Measurements from ENCODE around the gene KDM7A.

The KDM7A gene

DNA sequence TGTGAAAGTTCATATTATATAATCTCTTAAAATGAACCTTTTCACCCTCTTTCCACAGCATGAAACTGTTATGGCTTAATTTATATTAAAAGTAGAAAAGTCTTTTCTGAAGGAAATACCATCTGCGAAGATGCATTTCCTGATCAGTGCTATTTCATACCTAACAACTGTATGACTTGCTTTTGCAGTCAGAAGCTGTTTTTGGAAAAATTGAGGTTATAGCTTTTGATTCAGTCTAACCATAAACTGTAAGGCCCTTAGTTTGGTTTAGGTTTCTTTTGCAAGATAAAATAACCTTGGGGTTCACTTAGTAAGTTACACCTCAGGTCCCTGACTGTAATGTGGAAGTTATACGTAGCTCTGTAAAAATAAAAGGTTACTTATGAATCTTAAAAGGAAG lies 91.3 kb downstream of the KDM7A start:
- no peak for DNase-seq (ENCODE audit: low read depth)
- no peak overlapping the region for H3K4me3 ChIP-seq (ENCODE audit: low read length)
- TF ChIP-seq, protein P1, sequence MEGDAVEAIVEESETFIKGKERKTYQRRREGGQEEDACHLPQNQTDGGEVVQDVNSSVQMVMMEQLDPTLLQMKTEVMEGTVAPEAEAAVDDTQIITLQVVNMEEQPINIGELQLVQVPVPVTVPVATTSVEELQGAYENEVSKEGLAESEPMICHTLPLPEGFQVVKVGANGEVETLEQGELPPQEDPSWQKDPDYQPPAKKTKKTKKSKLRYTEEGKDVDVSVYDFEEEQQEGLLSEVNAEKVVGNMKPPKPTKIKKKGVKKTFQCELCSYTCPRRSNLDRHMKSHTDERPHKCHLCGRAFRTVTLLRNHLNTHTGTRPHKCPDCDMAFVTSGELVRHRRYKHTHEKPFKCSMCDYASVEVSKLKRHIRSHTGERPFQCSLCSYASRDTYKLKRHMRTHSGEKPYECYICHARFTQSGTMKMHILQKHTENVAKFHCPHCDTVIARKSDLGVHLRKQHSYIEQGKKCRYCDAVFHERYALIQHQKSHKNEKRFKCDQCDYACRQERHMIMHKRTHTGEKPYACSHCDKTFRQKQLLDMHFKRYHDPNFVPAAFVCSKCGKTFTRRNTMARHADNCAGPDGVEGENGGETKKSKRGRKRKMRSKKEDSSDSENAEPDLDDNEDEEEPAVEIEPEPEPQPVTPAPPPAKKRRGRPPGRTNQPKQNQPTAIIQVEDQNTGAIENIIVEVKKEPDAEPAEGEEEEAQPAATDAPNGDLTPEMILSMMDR (IDR thresholded peaks at IDR 0.05; ENCODE audit: insufficient read depth, low read depth, low read length, missing control alignments): no peak

DNA sequence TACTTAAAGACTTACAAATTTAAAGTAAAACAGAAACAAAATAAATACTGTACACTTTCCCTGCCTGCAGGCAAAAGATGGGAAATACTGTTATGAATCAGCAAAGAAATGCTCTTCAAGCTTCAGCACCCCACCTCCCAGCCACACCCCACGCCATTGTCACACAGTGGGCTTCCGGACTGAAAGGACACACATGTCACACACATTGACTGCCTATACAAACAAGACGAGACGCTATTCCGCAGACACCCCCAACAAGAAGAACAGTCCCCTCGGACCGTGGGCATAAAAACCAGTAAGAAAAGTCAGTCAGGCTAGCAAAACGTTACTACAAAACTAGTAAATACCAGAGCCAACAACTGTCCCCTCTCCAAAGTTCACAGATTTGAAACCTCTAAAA lies 91.8 kb downstream of the KDM7A start:
- TF ChIP-seq, protein P1 (IDR thresholded peaks at IDR 0.05; ENCODE audit: insufficient read depth, low read depth, low read length, missing control alignments): no peak
- no peak overlapping the region for H3K4me3 ChIP-seq (ENCODE audit: low read length)
- peak; percentile 20 for DNase-seq (ENCODE audit: low read depth)

DNA sequence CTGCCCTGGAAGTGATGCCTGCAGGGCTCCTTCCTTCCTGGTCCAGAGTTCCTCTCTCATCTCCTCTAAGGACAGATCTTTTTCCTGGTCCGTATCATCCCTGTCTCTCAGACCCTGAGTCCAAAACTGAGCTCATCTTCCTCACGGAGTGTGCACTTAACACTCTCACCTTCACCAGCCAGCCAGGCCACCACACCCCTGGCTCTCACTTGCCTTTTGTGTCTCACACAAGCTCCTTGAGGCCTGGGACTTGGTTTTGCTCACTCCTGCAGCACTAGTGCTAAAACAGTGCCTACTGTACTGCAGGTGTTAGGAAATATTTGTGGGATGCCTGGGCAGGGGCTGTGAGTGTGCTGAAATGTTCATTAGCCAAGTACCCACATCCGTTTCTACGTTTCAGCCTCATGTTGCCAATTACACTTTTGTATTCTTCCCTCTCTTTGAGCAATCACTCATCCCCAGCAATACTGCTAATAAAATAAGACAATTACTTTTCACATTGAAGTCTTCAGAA lies 92.6 kb downstream of the KDM7A start:
- no peak overlapping the region for H3K4me3 ChIP-seq (ENCODE audit: low read length)
- TF ChIP-seq, protein P1 (IDR thresholded peaks at IDR 0.05; ENCODE audit: insufficient read depth, low read depth, low read length, missing control alignments): no peak
- DNase-seq (ENCODE audit: low read depth): no peak

DNA sequence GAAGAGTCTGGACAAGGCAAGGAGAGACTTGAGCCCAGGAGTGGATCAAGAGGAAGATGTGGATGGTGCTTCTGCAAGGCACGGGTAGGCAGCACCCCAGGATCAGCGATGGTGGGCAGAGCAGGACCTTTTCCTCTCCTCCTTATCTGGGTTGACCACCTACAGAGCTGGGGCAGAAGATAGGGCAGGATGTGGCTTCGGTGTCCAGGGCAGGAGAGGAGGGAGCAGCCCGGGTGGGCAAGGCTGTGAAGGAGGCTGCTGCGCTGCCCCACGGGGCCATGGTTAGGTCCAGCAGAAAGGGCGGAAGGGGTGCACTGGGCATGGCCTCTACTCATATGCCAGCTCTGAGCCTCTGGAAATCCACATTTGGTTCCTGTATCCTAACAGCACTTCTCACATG lies 94.0 kb downstream of the KDM7A start:
- TF ChIP-seq, protein P1 (IDR thresholded peaks at IDR 0.05; ENCODE audit: insufficient read depth, low read depth, low read length, missing control alignments): no peak
- no peak for DNase-seq (ENCODE audit: low read depth)
- no peak overlapping the region for H3K4me3 ChIP-seq (ENCODE audit: low read length)

DNA sequence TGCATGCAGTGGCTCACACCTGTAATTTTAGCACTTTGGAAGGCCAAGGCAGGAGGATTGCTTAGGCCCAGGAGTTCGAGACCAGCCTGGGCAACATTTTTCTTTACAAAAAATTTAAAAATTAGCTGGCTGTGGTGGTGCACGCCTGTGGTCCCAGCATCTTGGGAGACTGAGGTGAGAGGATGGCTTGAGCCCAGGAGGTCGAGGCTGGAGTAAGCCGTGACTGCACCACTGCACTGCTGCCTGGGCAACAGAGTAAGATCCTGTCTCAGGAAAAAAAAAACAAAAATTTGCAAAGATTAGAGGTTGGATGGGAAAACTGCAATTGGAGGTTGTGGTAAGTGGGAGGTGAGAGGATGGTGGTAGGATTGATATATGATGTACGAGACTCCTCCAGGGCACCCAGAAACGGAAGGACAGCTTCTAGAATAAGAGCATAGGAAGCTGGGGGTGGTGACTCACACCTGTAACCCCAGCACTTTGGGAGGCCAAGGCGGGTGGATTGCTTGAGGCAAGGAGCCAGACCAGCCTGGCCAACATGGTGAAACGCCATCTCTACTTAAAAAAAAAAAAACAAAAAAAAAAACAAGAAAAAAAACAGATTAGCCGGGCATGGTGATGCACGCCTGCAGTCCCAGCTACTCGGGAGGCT lies 94.9 kb downstream of the KDM7A start:
- peak; percentile 9 for DNase-seq (ENCODE audit: low read depth)
- H3K4me3 ChIP-seq (ENCODE audit: low read length): no peak overlapping the region
- TF ChIP-seq, protein P1 (IDR thresholded peaks at IDR 0.05; ENCODE audit: insufficient read depth, low read depth, low read length, missing control alignments): no peak

DNA sequence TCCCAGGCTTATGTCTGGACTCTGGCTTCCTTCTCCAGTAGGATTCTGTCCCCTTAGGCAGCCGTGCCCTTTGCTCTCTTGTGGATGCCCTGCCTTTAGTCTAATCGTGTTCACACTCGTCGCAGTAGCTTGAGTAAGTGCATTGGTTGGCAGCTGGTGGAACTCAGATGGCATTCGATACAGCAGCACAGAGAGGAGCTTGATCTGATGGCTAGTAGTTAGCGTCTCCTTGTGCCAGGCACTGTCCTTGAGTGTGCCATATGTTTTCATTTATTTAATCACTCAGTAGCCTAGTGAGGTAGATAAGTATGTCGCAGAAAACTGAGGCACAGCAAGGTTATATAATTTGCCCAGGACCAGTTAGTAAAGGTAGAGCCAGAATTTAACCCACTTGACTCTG lies 95.9 kb downstream of the KDM7A start:
- DNase-seq (ENCODE audit: low read depth): peak; percentile 12
- TF ChIP-seq, protein P1 (IDR thresholded peaks at IDR 0.05; ENCODE audit: insufficient read depth, low read depth, low read length, missing control alignments): no peak
- no peak overlapping the region for H3K4me3 ChIP-seq (ENCODE audit: low read length)

DNA sequence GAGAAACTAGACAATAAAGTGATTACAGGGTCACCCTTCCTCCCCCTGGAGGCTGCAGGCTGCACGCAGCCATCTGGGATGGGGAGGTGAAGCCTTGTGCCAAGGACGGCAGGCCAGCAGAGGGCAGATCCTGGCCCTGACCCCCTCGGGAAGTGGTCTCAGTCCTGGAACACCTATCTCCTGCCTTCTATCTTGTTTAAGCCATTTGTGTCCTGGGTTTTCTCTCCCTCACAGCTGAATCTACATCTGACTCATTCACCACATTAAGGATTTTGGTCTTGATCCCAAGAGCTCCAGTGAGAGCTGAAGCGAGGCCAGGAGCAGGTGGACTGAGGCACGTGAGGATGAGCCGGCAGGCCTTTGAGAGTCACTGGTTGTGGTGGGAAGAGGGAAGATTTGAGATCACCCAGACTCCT lies 97.7 kb downstream of the KDM7A start:
- TF ChIP-seq, protein P1 (IDR thresholded peaks at IDR 0.05; ENCODE audit: insufficient read depth, low read depth, low read length, missing control alignments): peak; percentile 21
- peak; percentile 18 for DNase-seq (ENCODE audit: low read depth)
- H3K4me3 ChIP-seq (ENCODE audit: low read length): no peak overlapping the region

All from epithelial cell of esophagus (primary cell).